GM12873 (cell line): ENCODE data around the gene ONECUT2.

Experiments used
- TF ChIP-seq, protein P1 (sequence below): IDR thresholded peaks from 2 replicates; pipeline ENCODE4 v1.5.1; 2012; ENCODE audit warnings: low read depth, mild to moderate bottlenecking, moderate library complexity, low read length, control low read depth; ENCODE audit not compliant: insufficient read depth; ENCODE audit errors: missing control alignments

The ONECUT2 gene

GRCh38 chr18:57444301-57444759, 9.2 kb downstream of the ONECUT2 start:
- TF ChIP-seq, protein P1, sequence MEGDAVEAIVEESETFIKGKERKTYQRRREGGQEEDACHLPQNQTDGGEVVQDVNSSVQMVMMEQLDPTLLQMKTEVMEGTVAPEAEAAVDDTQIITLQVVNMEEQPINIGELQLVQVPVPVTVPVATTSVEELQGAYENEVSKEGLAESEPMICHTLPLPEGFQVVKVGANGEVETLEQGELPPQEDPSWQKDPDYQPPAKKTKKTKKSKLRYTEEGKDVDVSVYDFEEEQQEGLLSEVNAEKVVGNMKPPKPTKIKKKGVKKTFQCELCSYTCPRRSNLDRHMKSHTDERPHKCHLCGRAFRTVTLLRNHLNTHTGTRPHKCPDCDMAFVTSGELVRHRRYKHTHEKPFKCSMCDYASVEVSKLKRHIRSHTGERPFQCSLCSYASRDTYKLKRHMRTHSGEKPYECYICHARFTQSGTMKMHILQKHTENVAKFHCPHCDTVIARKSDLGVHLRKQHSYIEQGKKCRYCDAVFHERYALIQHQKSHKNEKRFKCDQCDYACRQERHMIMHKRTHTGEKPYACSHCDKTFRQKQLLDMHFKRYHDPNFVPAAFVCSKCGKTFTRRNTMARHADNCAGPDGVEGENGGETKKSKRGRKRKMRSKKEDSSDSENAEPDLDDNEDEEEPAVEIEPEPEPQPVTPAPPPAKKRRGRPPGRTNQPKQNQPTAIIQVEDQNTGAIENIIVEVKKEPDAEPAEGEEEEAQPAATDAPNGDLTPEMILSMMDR, result no peak

DNA sequence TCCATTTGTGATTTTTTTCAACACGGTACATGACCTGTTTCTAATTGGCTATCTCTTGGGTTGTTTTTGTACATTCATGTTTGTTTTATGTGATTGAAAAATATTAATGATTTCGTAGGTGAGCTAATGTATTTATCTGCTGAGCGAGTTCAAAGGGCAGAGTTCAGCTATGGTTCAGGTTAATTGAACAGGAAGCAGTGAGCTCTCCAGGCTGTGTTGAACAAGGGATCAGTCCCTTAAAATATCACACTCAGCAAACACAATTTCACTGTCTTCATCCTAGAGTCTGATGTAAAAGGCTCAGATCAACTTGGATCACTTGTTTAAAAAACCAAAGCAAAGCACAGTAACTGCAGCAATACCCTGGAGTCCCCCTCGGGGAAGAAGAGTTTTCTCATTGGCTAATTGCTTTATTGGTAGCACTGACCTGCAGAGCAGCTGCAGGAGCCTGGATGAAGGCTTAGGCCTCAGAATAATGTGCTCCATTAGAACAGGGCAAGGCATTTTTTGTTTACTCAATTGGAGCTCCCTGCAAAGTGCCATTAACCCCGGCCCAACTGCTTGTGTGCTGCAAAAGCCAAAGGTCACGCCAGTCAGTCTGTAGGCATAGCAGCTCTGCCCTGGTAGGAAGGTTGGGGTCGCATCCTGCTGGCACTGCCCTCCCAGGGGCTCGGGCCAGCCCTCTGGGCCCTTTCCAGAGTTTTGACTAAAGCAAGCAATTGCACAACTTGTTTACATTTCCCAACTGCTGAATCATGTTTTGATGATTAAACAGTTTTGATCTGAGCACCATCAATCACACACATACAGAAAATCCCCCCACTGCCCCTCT, 10.5 kb downstream of the ONECUT2 start:
- TF ChIP-seq, protein P1, result no peak

- TF ChIP-seq, protein P1, result peak; percentile 87
These were observed 11.1 kb downstream of the ONECUT2 start for GRCh38 chr18:57446322-57446721.

DNA sequence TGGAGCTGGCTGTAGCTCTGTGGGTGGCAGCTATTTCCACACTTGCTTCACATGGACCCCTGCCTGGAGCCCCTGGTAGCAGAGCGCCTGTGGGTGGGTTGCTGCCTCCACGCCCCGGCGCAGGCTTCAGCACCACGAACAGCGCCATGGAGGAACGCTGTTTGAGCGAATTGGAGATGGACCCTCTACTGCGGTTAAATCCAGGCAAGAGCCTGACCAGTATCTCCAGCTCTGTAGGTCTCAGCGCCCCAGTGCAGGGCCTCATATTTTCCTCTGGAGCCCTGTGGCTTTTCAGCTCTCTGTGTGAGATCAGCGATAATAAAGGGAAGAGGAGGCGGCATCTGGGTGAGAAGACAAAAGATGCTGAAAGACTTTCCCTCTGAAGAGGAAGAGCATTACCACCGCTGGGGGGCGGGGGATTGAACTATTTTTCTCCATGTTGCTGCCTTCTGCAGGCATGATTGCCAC, 12.0 kb downstream of the ONECUT2 start:
- TF ChIP-seq, protein P1, result peak; percentile 16

DNA sequence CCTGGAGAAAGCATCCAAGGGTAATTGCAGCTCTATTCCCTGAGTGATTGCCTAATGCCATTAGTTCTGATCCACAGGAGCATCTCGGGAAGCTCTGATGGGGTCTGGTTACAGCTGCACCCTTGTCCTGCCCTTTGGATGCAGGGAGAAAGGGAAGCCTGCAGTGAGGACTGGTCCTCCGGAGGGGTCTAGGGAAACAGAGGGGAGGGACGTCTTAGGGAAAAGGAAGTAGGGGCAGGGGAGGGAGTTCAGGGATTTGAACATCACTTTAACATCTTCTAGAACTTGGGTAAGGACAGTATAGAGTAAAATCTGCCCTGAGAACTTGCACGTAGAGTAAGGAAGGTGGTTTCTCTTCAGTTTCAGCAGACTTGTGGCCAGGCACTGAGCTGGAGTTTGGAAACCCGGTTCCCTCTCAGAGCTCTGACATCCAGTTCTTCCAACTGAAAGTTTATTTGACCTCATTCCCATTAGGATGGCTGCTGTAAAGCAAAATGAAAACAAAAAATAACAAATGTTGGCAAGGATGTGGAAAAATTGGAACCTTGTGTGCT, 20.5 kb downstream of the ONECUT2 start:
- TF ChIP-seq, protein P1, result no peak

DNA sequence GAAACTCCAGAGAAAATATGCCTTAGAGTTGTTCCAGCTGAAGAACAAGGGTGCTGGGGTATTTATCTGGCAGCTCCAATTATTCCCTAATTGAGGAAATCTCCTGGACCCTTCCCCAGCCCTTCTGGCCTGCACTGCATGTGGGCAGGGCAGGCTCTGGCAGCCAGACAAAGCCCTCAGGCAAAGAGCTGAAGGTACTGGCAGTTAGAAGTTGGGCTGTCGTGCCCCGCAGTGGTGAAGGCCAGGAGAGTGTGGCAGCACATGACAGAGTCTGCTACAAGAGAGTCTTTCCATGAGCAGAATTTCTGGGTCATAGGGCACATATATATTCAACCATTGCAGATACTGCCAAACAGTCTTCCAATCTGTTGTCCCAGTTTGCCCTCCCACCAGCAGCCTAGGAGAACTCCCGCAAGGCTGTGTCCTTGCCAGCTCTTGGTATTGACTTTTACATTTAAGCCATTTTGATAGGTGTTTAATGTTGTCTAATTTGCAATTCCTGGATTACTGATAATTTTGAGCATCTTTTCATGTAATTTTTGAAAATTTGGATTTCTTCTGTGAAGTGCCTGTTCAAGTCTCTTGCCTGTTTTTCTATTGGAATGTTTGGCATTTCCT, 26.6 kb downstream of the ONECUT2 start:
- TF ChIP-seq, protein P1, result no peak

- TF ChIP-seq, protein P1, result no peak
These were observed 31.1 kb downstream of the ONECUT2 start for GRCh38 chr18:57466307-57466706.
